H1 (cell line): Measurements from ENCODE around the gene UBAP2. TPM values are rescaled to one million over a fixed set of nuclear protein-coding genes. Genes with fewer than 3 reads are reported as not detected.

ENCODE experiments used
- CTCF ChIA-PET: fragments of 300-600 bp; sonication (Branson Sonifier 250); formaldehyde crosslinking; loops from one replicate; lab custom pipeline; 2021; ENCODE audit not compliant: partially characterized antibody; lab: Charles Lee
- POLR2A ChIA-PET: fragments of 300-600 bp; sonication (Branson Sonifier 250); formaldehyde crosslinking; loops from one replicate; lab custom pipeline; 2021; ENCODE audit warnings: inconsistent platforms; ENCODE audit not compliant: partially characterized antibody; lab: Charles Lee
- DNase-seq, 2 experiments: peaks; one replicate each; pipeline versions ENCODE4 v3.0.0 to v3.0.0-alpha.2; 2010 to 2022; ENCODE audit warnings: low spot score in 2 of 2, low read depth in 1 of 2, mixed read lengths in 1 of 2
- FAIRE-seq: peaks from 2 replicates; lab custom pipeline; 2011; peaks lifted over from hg19 to GRCh38; lab: Jason Lieb, UNC
- H2AFZ ChIP-seq: 2 replicates; pipeline ENCODE4 v1.8.1; 2012; ENCODE audit warnings: low read length, inconsistent platforms
- H2AK5ac ChIP-seq: 2 replicates; pipeline ENCODE4 v1.6.1; 2013; ENCODE audit warnings: low read depth, low read length
- H2BK120ac ChIP-seq: replicated peaks from 2 replicates; pipeline ENCODE3; 2013; ENCODE audit warnings: low read depth, low read length, inconsistent platforms
- H2BK12ac ChIP-seq: 2 replicates; pipeline ENCODE4 v1.6.1; 2013; ENCODE audit warnings: low read depth, low read length
- H2BK15ac ChIP-seq: 2 replicates; pipeline ENCODE4 v1.6.1; 2013; ENCODE audit warnings: low read length
- H2BK20ac ChIP-seq: 2 replicates; pipeline ENCODE4 v1.6.1; 2013; ENCODE audit warnings: low read length
- H2BK5ac ChIP-seq: 2 replicates; pipeline ENCODE4 v1.6.1; 2013; ENCODE audit warnings: low read depth, low read length
- H3K14ac ChIP-seq: 2 replicates; pipeline ENCODE4 v1.6.1; 2013; ENCODE audit warnings: inconsistent platforms; ENCODE audit not compliant: insufficient read length
- H3K18ac ChIP-seq: 2 replicates; pipeline ENCODE4 v1.6.1; 2013; ENCODE audit warnings: low read length; ENCODE audit errors: extremely low read depth
- H3K23ac ChIP-seq: 2 replicates; pipeline ENCODE4 v1.6.1; 2013; ENCODE audit warnings: inconsistent platforms; ENCODE audit not compliant: insufficient read length
- H3K23me2 ChIP-seq: 2 replicates; pipeline ENCODE4 v1.6.1; 2013; ENCODE audit warnings: low read depth, low read length
- H3K27ac ChIP-seq: 2 replicates; pipeline ENCODE4 v1.6.1; 2011; ENCODE audit warnings: low read depth, low read length, inconsistent platforms
- H3K27me3 ChIP-seq, 4 experiments: replicated peaks in 1 of 4; 1 replicate in 1 of 4; 2 replicates in 3 of 4; pipeline versions ENCODE4 v1.6.1 to v1.8.1; 2011 to 2013; ENCODE audit warnings: low read length in 3 of 4, mild to moderate bottlenecking in 3 of 4, inconsistent platforms in 2 of 4, mixed read lengths in 2 of 4, moderate library complexity in 1 of 4; ENCODE audit not compliant: control insufficient read depth in 3 of 4, insufficient read depth in 3 of 4; ENCODE audit errors: extremely low read depth in 1 of 4
- H3K36me3 ChIP-seq, 4 experiments: 2 replicates each; pipeline versions ENCODE4 v1.6.1 to v1.8.1; 2011 to 2013; ENCODE audit warnings: mild to moderate bottlenecking in 4 of 4, low read length in 3 of 4, moderate library complexity in 2 of 4, control low read depth in 1 of 4, inconsistent platforms in 1 of 4; ENCODE audit not compliant: insufficient read depth in 4 of 4, control insufficient read depth in 2 of 4
- H3K4ac ChIP-seq: replicated peaks from 2 replicates; pipeline ENCODE3; 2013; ENCODE audit warnings: low read length, low read depth, mixed read lengths, inconsistent platforms; ENCODE audit not compliant: insufficient read length
- H3K4me1 ChIP-seq, 4 experiments: replicated peaks in 1 of 4; 1 replicate in 1 of 4; 2 replicates in 3 of 4; pipeline versions ENCODE4 v1.6.1 to v1.8.1; 2011 to 2013; ENCODE audit warnings: low read length in 3 of 4, inconsistent platforms in 2 of 4, mixed read lengths in 1 of 4; ENCODE audit not compliant: insufficient read depth in 4 of 4, control insufficient read depth in 3 of 4
- H3K4me2 ChIP-seq, 2 experiments: 2 replicates each; pipeline versions ENCODE4 v1.6.1 to v1.8.1; 2011 to 2013; ENCODE audit warnings: low read depth in 2 of 2, low read length in 2 of 2, control low read depth in 1 of 2, inconsistent platforms in 1 of 2, mild to moderate bottlenecking in 1 of 2; ENCODE audit not compliant: insufficient read depth in 1 of 2
- H3K4me3 ChIP-seq, 4 experiments: fragments of 200-600, 300-600 bp in 1 of 4; sonication (generic), shearing (Covaris generic), sonication (Bioruptor Twin) in 1 of 4; 2 replicates each; pipeline versions ENCODE4 v1.5.1 to v1.8.1; 2011 to 2016; ENCODE audit warnings: low read length in 4 of 4, low read depth in 3 of 4, control low read depth in 2 of 4, inconsistent platforms in 2 of 4, mild to moderate bottlenecking in 2 of 4, mixed read lengths in 1 of 4, moderate library complexity in 1 of 4; ENCODE audit not compliant: insufficient read depth in 2 of 4; ENCODE audit errors: extremely low read depth in 1 of 4
- H3K56ac ChIP-seq: replicated peaks from 2 replicates; pipeline ENCODE3; 2013; ENCODE audit warnings: low read depth, mild to moderate bottlenecking, mixed read lengths, low read length, inconsistent platforms; ENCODE audit not compliant: insufficient read length
- H3K79me1 ChIP-seq: 2 replicates; pipeline ENCODE4 v1.6.1; 2013; ENCODE audit warnings: low read depth, low read length, control low read depth
- H3K79me2 ChIP-seq, 2 experiments: 2 replicates each; pipeline versions ENCODE4 v1.6.1 to v1.8.1; 2012 to 2013; ENCODE audit warnings: low read length in 2 of 2, mild to moderate bottlenecking in 2 of 2, inconsistent platforms in 1 of 2; ENCODE audit not compliant: insufficient read depth in 2 of 2, control insufficient read depth in 1 of 2
- H3K9ac ChIP-seq, 4 experiments: replicated peaks in 1 of 4; 1 replicate in 1 of 4; 2 replicates in 3 of 4; pipeline versions ENCODE4 v1.6.1 to v1.8.1; 2011 to 2013; ENCODE audit warnings: low read depth in 3 of 4, low read length in 3 of 4, control low read depth in 2 of 4, mild to moderate bottlenecking in 2 of 4, moderate library complexity in 2 of 4, inconsistent platforms in 1 of 4; ENCODE audit errors: extremely low read depth in 1 of 4
- H3K9me3 ChIP-seq, 2 experiments: 2 replicates each; pipeline versions ENCODE4 v1.6.1 to v1.8.1; 2012 to 2013; ENCODE audit warnings: mild to moderate bottlenecking in 2 of 2, moderate library complexity in 2 of 2, control low read depth in 1 of 2, inconsistent platforms in 1 of 2, low read depth in 1 of 2, low read length in 1 of 2, mixed read lengths in 1 of 2; ENCODE audit not compliant: insufficient read depth in 2 of 2
- H4K20me1 ChIP-seq, 2 experiments: replicated peaks in 1 of 2; 2 replicates each; pipeline versions ENCODE3 to v1.8.1; 2011 to 2013; ENCODE audit warnings: inconsistent platforms in 2 of 2, low read length in 2 of 2, mild to moderate bottlenecking in 1 of 2; ENCODE audit not compliant: insufficient read depth in 2 of 2, control insufficient read depth in 1 of 2
- H4K5ac ChIP-seq: 2 replicates; pipeline ENCODE4 v1.6.1; 2013; ENCODE audit warnings: low read length, low read depth, mixed read lengths, inconsistent platforms; ENCODE audit not compliant: insufficient read length
- H4K8ac ChIP-seq: 2 replicates; pipeline ENCODE4 v1.8.0; 2013; ENCODE audit warnings: mild to moderate bottlenecking, moderate library complexity, low read length, inconsistent platforms; ENCODE audit not compliant: insufficient read depth; ENCODE audit errors: extremely low read depth
- H4K91ac ChIP-seq: replicated peaks from 2 replicates; pipeline ENCODE3; 2013; ENCODE audit warnings: low read length, mixed read lengths, inconsistent platforms; ENCODE audit not compliant: insufficient read length
- JUND ChIP-seq: IDR thresholded peaks from 2 replicates; pipeline ENCODE4 v1.6.1; 2011; ENCODE audit warnings: mild to moderate bottlenecking, improper control_type of control experiment, low read length
- WGBS, 2 experiments: shearing (Covaris generic) in 1 of 2; methylation state at CpG; one replicate each; pipeline versions ENCODE4 v1.1.6 to v1.1.7; 2013 to 2015; ENCODE audit warnings: low lambda C conversion rate in 2 of 2, mixed read lengths in 2 of 2, inconsistent platforms in 1 of 2, low coverage in 1 of 2, missing lambda C conversion rate in 1 of 2; ENCODE audit not compliant: insufficient replicate concordance in 2 of 2, insufficient coverage in 1 of 2, insufficient read length in 1 of 2; ENCODE audit errors: extremely low coverage in 1 of 2, missing lambda C conversion rate in 1 of 2; 5-methylcytosine and 5-hydroxymethylcytosine counted together
- polyA plus RNA-seq, 7 experiments: library from polyadenylated mRNA; depleted of rRNA in 3 of 7; stranded (reverse) in 5 of 7; unstranded in 2 of 7; fragments of >200 nt in 5 of 7; fragments of 200-250 nt in 2 of 7; gene quantifications; 1 replicate in 5 of 7; 2 replicates in 1 of 7; 4 replicates in 1 of 7; pipeline versions ENCODE4 v1.2.1 to v1.2.3, GENCODE V29; 2011 to 2013; ENCODE audit warnings: missing spikeins in 2 of 7, mixed read lengths in 2 of 7
- total RNA-seq: library from RNA; stranded (reverse); fragmentation: NEBNext Ultra II Directional; extraction: Animal tissue kit (Norgen Biotek cat#: 25700); gene quantifications from 2 replicates; pipeline ENCODE4 v1.2.1, GENCODE V29; 2021

Gene UBAP2
- total and polyA plus RNA-seq, 2 of the 8 experiments (the other 6 are each of a cell fraction or from before 2014, with no cell fraction given), result 75.0 to 81.4 TPM

DNA sequence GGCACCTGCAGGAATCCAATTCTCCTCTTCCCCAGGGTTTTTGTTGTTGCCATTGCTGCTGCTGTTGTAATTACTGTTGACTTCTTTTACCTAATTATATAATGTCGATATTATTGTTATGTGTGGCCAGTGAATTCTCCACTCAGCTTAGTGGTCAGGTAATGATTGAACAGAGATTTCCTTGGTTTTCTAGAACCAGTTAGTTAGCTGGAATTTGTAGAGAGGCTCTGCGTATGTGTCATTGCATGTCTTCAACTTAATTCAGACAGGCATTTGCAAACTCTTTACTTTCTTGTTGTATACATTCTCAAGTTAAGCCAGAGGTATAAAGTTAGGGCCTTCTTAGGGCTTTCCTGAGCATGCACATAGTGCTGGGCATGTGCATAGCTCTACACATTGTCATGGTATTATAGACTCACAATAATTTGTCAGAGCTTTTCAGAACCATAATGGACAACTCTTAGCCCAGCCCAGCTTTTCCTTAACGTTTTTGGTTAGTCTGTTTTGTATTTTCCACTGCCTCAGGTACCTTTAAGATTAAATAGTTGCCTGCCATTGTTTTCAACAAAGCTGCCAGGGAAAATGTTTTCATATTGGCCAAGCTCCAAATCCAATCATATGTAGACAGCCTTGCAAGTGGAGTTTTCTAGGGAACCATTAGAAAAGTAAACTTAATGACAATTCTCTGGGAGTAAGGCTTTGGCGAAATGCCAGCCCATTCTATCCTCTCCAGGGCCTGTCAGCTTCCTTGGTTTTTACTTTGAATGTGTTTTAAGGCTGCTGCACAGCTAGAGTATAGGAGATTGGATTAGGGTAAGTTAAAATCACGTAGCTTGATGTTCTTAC is 163.6 kb downstream of the UBAP2 start:
- H3K56ac ChIP-seq, result no peak overlapping the region
- no peak for DNase-seq
- POLR2A ChIA-PET, result no interaction called here

More for the DNA sequence above, 163.6 kb downstream of the UBAP2 start:
- CTCF ChIA-PET, result interaction anchor here (1.1 to 1.6 kb wide), 5 partner anchors 10 to 106 kb away, joined by 3 to 4 read pairs (median 4); no protein-coding TSS in a partner anchor
- Histone ChIP-seq H4K91ac (no peak overlapping the region), H2BK120ac (no peak overlapping the region), H3K4me2 (no peak overlapping the region), H2BK15ac (no peak overlapping the region), H3K23me2 (no peaks in the 10 kb centered on the region), H2AK5ac (no peak overlapping the region), H3K23ac (no peak overlapping the region), H3K18ac (no peak overlapping the region), H3K4me1 (peaks cover 0 to 7% (median 4%) of the 10 kb centered on the region in 4 experiments; a peak in 3 of 7 replicates), H2BK20ac (no peak overlapping the region), H3K27ac (no peak overlapping the region), H3K9me3 (no peaks in the 10 kb centered on the region), H2AFZ (no peak overlapping the region), H3K4me3 (no peak overlapping the region), H3K4ac (no peak overlapping the region), H2BK5ac (no peak overlapping the region), H3K27me3 (no peaks in the 10 kb centered on the region), H3K36me3 (no peaks in the 10 kb centered on the region; a peak in 1 of 8 replicates), H3K79me1 (peaks cover 4% of the 10 kb centered on the region; the same call in 1 of the 2 replicates), H4K20me1 (peaks cover 2 to 11% of the 10 kb centered on the region in 2 experiments), H2BK12ac (no peak overlapping the region), H3K14ac (no peak overlapping the region), H4K5ac (no peak overlapping the region), H3K79me2 (peaks cover 0 to 58% of the 10 kb centered on the region in 2 experiments; a peak in 3 of 4 replicates), H3K9ac (no peak overlapping the region), H4K8ac (no peak overlapping the region)
- TF ChIP-seq JUND, result no peak
- 77% methylated on average over 5 of the region's 5 CpGs; no CpG with 5 or more reads in 1 of the 2 experiments for WGBS, 2 experiments
- FAIRE-seq, result no peak
